Measurements from ENCODE around the gene CTLA4.

Gene CTLA4

DNA sequence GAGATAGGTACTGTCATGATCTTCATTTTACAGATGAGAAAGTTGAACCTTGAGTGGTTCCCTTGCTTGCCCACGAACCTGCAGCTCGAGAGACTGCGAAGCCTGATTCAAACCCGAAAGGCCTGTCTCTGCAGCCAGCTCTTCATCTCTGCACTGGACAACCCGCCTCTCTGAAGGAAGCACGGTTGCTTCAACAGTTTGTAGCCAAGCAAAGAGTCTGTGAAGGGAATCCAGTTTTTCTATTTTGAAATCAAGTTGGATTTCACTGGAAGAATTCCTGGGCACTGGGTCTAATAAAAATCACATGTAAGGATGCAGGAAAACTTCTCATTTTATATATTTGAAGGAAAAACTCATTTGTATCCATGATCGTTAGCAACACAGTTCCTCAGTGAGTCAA, 47.7 kb downstream of the CTLA4 start:
- TF ChIP-seq, protein P1, sequence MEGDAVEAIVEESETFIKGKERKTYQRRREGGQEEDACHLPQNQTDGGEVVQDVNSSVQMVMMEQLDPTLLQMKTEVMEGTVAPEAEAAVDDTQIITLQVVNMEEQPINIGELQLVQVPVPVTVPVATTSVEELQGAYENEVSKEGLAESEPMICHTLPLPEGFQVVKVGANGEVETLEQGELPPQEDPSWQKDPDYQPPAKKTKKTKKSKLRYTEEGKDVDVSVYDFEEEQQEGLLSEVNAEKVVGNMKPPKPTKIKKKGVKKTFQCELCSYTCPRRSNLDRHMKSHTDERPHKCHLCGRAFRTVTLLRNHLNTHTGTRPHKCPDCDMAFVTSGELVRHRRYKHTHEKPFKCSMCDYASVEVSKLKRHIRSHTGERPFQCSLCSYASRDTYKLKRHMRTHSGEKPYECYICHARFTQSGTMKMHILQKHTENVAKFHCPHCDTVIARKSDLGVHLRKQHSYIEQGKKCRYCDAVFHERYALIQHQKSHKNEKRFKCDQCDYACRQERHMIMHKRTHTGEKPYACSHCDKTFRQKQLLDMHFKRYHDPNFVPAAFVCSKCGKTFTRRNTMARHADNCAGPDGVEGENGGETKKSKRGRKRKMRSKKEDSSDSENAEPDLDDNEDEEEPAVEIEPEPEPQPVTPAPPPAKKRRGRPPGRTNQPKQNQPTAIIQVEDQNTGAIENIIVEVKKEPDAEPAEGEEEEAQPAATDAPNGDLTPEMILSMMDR (IDR thresholded peaks at IDR 0.05; ENCODE audit: borderline replicate concordance, insufficient read depth, low read depth, low read length): no peak
- no peak overlapping the region for H3K4me3 ChIP-seq (ENCODE audit: low read depth, low read length)

DNA sequence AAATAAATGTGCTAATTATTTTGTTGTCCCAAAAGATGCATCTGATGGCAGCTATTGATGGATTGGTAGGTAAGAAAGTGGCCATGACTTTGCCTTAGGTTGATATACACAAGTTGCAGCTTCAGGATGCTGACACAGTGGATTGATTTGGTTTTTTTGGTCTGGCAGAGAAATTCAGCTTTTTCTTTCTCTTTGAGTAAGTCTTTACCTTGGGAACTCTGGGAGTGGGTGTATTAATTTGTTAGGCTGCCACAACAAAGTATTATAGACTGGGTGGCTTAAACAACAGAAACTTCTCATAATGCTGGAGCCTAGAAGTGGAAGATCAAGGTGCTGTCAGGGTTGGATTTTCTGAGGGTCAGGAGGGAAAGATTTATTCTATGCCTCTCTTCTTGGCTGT, 49.2 kb downstream of the CTLA4 start:
- TF ChIP-seq, protein P1 (IDR thresholded peaks at IDR 0.05; ENCODE audit: borderline replicate concordance, insufficient read depth, low read depth, low read length): no peak

DNA sequence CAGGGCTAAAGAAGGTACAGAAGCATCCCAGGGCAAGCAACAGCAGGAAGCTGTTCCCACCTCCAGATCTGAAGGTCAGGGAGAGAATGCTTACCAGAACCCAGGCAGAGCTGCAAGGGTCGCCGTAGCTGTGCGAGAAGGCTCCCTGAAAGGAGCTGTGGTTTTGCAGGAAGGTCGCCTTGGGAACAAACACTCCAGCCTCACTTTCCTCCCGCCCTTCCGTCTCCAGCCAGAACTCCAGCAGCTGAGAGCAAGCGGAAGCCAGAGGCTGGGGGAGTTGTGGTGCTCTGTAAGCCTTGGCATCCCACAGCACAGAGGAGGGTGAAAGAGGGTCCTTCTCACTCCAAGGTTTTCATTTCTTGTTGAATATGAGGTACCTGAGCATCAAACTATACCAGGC, 50.7 kb downstream of the CTLA4 start:
- H3K4me3 ChIP-seq (ENCODE audit: low read depth, low read length): no peak overlapping the region
- TF ChIP-seq, protein P1 (IDR thresholded peaks at IDR 0.05; ENCODE audit: borderline replicate concordance, insufficient read depth, low read depth, low read length): no peak

More for the DNA sequence above, 49.2 kb downstream of the CTLA4 start:
- H3K4me3 ChIP-seq (ENCODE audit: low read depth, low read length): no peak overlapping the region

- TF ChIP-seq, protein P1 (IDR thresholded peaks at IDR 0.05; ENCODE audit: borderline replicate concordance, insufficient read depth, low read depth, low read length): no peak
- no peak overlapping the region for H3K4me3 ChIP-seq (ENCODE audit: low read depth, low read length)
Measured at GRCh38 chr2:203918839-203919238, 51.3 kb downstream of the CTLA4 start.
